Transverse colon (tissue), 4 donors: Measurements from ENCODE around the gene MACROD1. TPM values are rescaled to one million over a fixed set of nuclear protein-coding genes. Genes with fewer than 3 reads are reported as not detected.

Experiments
- DNase-seq: peaks from one replicate; pipeline ENCODE4 v3.0.0-alpha.2; 2019
- H3K27ac ChIP-seq, 4 donors: fragments of 200-600 bp; sonication (generic); 2 replicates each; pipeline ENCODE4 v1.5.1; 2016 to 2018; ENCODE audit warnings: inconsistent platforms in 4 of 4
- H3K27me3 ChIP-seq: fragments of 200-600 bp; sonication (generic); 2 replicates; pipeline ENCODE4 v1.5.1; 2017; ENCODE audit warnings: inconsistent platforms
- H3K36me3 ChIP-seq, 4 donors: fragments of 200-600 bp; sonication (generic); 2 replicates each; pipeline ENCODE4 v1.5.1; 2017 to 2019; ENCODE audit warnings: inconsistent platforms in 4 of 4
- H3K4me1 ChIP-seq, 4 donors: fragments of 200-600 bp; sonication (generic); 2 replicates each; pipeline ENCODE4 v1.5.1; 2017 to 2020; ENCODE audit warnings: inconsistent platforms in 4 of 4
- H3K4me3 ChIP-seq, 4 donors: fragments of 200-600 bp; sonication (generic); 1 replicate in 1 of 4; 2 replicates in 3 of 4; pipeline versions ENCODE4 v1.5.1 to v1.6.1; 2017 to 2019; ENCODE audit warnings: inconsistent platforms in 4 of 4
- H3K9me3 ChIP-seq, 2 donors: fragments of 200-600 bp; sonication (generic); 2 replicates each; pipeline ENCODE4 v1.5.1; 2017 to 2019; ENCODE audit warnings: inconsistent platforms in 2 of 2
- CTCF ChIP-seq, 5 experiments: fragments of 200-600 bp in 3 of 5; fragments of 450-650 bp in 2 of 5; sonication (generic) in 3 of 5; IDR thresholded peaks; 1 replicate in 2 of 5; 2 replicates in 3 of 5; pipeline ENCODE4 v1.5.1; 2016 to 2017; ENCODE audit warnings: antibody characterized with exemption in 5 of 5, inconsistent platforms in 3 of 5, mild to moderate bottlenecking in 2 of 5, moderate library complexity in 1 of 5
- EP300 ChIP-seq: sonication (generic); formaldehyde crosslinking; IDR thresholded peaks from one replicate; pipeline ENCODE4 v1.6.1; 2017; ENCODE audit warnings: antibody characterized with exemption, low read depth
- POLR2A ChIP-seq: fragments of 450-650 bp; IDR thresholded peaks from one replicate; pipeline ENCODE4 v1.6.1; 2016; ENCODE audit warnings: antibody characterized with exemption, mild to moderate bottlenecking, moderate library complexity
- POLR2AphosphoS5 ChIP-seq, 3 donors: sonication (generic); formaldehyde crosslinking; IDR thresholded peaks; one replicate each; pipeline ENCODE4 v1.6.1; 2016; ENCODE audit warnings: antibody characterized with exemption in 3 of 3
- WGBS, 2 donors: methylation state at CpG; one replicate each; pipeline ENCODE4 v1.1.5; 2018; ENCODE audit warnings: low coverage in 1 of 2; 5-methylcytosine and 5-hydroxymethylcytosine counted together
- in situ Hi-C, 4 donors: fragments of 200-750 bp; cut with MboI; loops; one replicate each; pipeline versions ENCODE4 v1.15.0 to v1.15.1; 2017; ENCODE audit warnings: low sequenced_read_pairs in 3 of 4, low pct_ligation_motif_present in 1 of 4, low pct_unique_long_range_greater_than_20kb in 1 of 4
- intact Hi-C: fragments of 100-400 bp; cut with DNase I; formaldehyde crosslinking; loops from one replicate; pipeline ENCODE4 v1.15.1; 2023; ENCODE audit warnings: low total_unique reads
- total RNA-seq, 4 donors: library from RNA; depleted of rRNA; stranded (reverse); fragments of >200 nt; gene quantifications; one replicate each; pipeline ENCODE4 v1.1.0, GENCODE V29; 2016

The MACROD1 gene
- total RNA-seq, 4 donors from 2014 or later, result 42.9 to 50.7 (median 50.1) TPM

- H3K4me3 ChIP-seq, result no peak overlapping the region
- intact Hi-C loops (no loop called here), in situ Hi-C loops (no loop called here)
- no peaks in the 10 kb centered on the region for H3K36me3 ChIP-seq
- no peak overlapping the region for H3K27ac ChIP-seq
- 91% methylated on average over 18 of the region's 27 CpGs; no CpG with 5 or more reads in 1 of the 2 donors for WGBS, 2 donors
- H3K4me1 ChIP-seq, result peaks cover 0 to 7% (median 3%) of the 10 kb centered on the region in 4 donors
- no peak for TF ChIP-seq EP300
- TF ChIP-seq CTCF (IDR thresholded peaks at IDR 0.05), result no peak
- TF ChIP-seq POLR2AphosphoS5 (IDR thresholded peaks at IDR 0.05), result no peak
- no peak for TF ChIP-seq POLR2A
- H3K27me3 ChIP-seq, result no peaks in the 10 kb centered on the region
- H3K9me3 ChIP-seq, result no peaks in the 10 kb centered on the region
- DNase-seq, result no peak
Measured at GRCh38 chr11:64019106-64020037, 146.5 kb downstream of the MACROD1 start.

- Histone ChIP-seq H3K9me3 (no peaks in the 10 kb centered on the region), H3K27me3 (no peaks in the 10 kb centered on the region), H3K4me1 (peaks cover 0 to 7% (median 3%) of the 10 kb centered on the region in 4 donors), H3K27ac (no peak overlapping the region), H3K4me3 (no peak overlapping the region), H3K36me3 (no peaks in the 10 kb centered on the region)
- TF ChIP-seq POLR2AphosphoS5 (IDR thresholded peaks at IDR 0.05), result no peak
- 46% methylated on average over 8 of the region's 8 CpGs; no CpG with 5 or more reads in 1 of the 2 donors for WGBS, 2 donors
- intact Hi-C loops, result no loop called here
- no peak for DNase-seq
- in situ Hi-C loops, result no loop called here
Measured at GRCh38 chr11:64018310-64018709, 147.6 kb downstream of the MACROD1 start.

GRCh38 chr11:64017945-64018224, 148.0 kb downstream of the MACROD1 start:
- DNase-seq, result no peak
- TF ChIP-seq EP300 (no peak), POLR2A (no peak), CTCF (IDR thresholded peaks at IDR 0.05) (no peak), POLR2AphosphoS5 (IDR thresholded peaks at IDR 0.05) (no peak)
- H3K27me3 ChIP-seq, result no peaks in the 10 kb centered on the region
- peaks cover 0 to 7% (median 3%) of the 10 kb centered on the region in 4 donors for H3K4me1 ChIP-seq
- H3K27ac ChIP-seq, result no peak overlapping the region
- intact Hi-C loops, result no loop called here
- WGBS, 2 donors, result 93% methylated on average over 7 of the region's 7 CpGs; no CpG with 5 or more reads in 1 of the 2 donors
- in situ Hi-C loops, result no loop called here
- H3K4me3 ChIP-seq, result no peak overlapping the region
- no peaks in the 10 kb centered on the region for H3K9me3 ChIP-seq
- no peaks in the 10 kb centered on the region for H3K36me3 ChIP-seq

- Histone ChIP-seq H3K27ac (no peak overlapping the region), H3K27me3 (no peaks in the 10 kb centered on the region), H3K4me3 (no peak overlapping the region), H3K36me3 (no peaks in the 10 kb centered on the region), H3K4me1 (peaks cover 0 to 7% (median 3%) of the 10 kb centered on the region in 4 donors), H3K9me3 (no peaks in the 10 kb centered on the region)
- in situ Hi-C loops (no loop called here), intact Hi-C loops (no loop called here)
- WGBS, 2 donors, result 87 to 93% methylated on average over 6 to 29 of the region's 35 CpGs
- no peak for DNase-seq
- TF ChIP-seq POLR2A, result no peak
- TF ChIP-seq POLR2AphosphoS5 (IDR thresholded peaks at IDR 0.05), result no peak
- TF ChIP-seq EP300, result no peak
- no peak for TF ChIP-seq CTCF (IDR thresholded peaks at IDR 0.05)
Measured at GRCh38 chr11:64015935-64016845, 149.7 kb downstream of the MACROD1 start.
